22Rv1 (cell line): Measurements from ENCODE around the gene ZEB2.

Experiments used
- H3K27ac ChIP-seq: fragments of 450-650 bp; 2 replicates; pipeline ENCODE4 v1.5.1; 2017
- CTCF ChIP-seq: fragments of 450-650 bp; IDR thresholded peaks from 2 replicates; pipeline ENCODE4 v1.5.1; 2017; ENCODE audit warnings: mild to moderate bottlenecking
- ZFX ChIP-seq: fragments of 450-650 bp; IDR thresholded peaks from 2 replicates; pipeline ENCODE4 v1.6.1; 2017; ENCODE audit warnings: antibody characterized with exemption, borderline replicate concordance

ZEB2 gene

GRCh38 chr2:144438801-144439631 is 80.9 kb downstream of the ZEB2 start:
- no peak overlapping the region for H3K27ac ChIP-seq
- no peak for TF ChIP-seq CTCF
- TF ChIP-seq ZFX = no peak

- H3K27ac ChIP-seq = no peak overlapping the region
- TF ChIP-seq ZFX = no peak
- TF ChIP-seq CTCF = no peak
These were observed 82.3 kb downstream of the ZEB2 start for GRCh38 chr2:144437636-144438035.

GRCh38 chr2:144434425-144435222 is 85.3 kb downstream of the ZEB2 start:
- H3K27ac ChIP-seq = no peak overlapping the region
- TF ChIP-seq ZFX (no peak), CTCF (no peak)

GRCh38 chr2:144432921-144433320 is 87.0 kb downstream of the ZEB2 start:
- H3K27ac ChIP-seq = no peak overlapping the region
- TF ChIP-seq CTCF = no peak
- no peak for TF ChIP-seq ZFX

GRCh38 chr2:144431998-144432397 is 87.9 kb downstream of the ZEB2 start:
- no peak for TF ChIP-seq ZFX
- no peak for TF ChIP-seq CTCF
- no peak overlapping the region for H3K27ac ChIP-seq

- H3K27ac ChIP-seq = no peak overlapping the region
- no peak for TF ChIP-seq ZFX
- no peak for TF ChIP-seq CTCF
These were observed 88.5 kb downstream of the ZEB2 start for GRCh38 chr2:144431392-144431783.

GRCh38 chr2:144430722-144431391 is 89.1 kb downstream of the ZEB2 start:
- no peak overlapping the region for H3K27ac ChIP-seq
- TF ChIP-seq CTCF = no peak
- no peak for TF ChIP-seq ZFX
